ENCODE results near the gene STRADB. TPM values are rescaled to one million over a fixed set of nuclear protein-coding genes. Genes with fewer than 3 reads are reported as not detected.
A peak's percentile ranks its signal among the peaks of the same experiment; 100 is the strongest.

The STRADB gene
- total RNA-seq, 1 donor: 57.6 TPM

- DNase-seq (ENCODE audit: low read depth): peak; percentile 43
- H3K4me3 ChIP-seq (ENCODE audit: low read depth, low read length): peak overlapping the region; percentile 93
- TF ChIP-seq, protein P1, sequence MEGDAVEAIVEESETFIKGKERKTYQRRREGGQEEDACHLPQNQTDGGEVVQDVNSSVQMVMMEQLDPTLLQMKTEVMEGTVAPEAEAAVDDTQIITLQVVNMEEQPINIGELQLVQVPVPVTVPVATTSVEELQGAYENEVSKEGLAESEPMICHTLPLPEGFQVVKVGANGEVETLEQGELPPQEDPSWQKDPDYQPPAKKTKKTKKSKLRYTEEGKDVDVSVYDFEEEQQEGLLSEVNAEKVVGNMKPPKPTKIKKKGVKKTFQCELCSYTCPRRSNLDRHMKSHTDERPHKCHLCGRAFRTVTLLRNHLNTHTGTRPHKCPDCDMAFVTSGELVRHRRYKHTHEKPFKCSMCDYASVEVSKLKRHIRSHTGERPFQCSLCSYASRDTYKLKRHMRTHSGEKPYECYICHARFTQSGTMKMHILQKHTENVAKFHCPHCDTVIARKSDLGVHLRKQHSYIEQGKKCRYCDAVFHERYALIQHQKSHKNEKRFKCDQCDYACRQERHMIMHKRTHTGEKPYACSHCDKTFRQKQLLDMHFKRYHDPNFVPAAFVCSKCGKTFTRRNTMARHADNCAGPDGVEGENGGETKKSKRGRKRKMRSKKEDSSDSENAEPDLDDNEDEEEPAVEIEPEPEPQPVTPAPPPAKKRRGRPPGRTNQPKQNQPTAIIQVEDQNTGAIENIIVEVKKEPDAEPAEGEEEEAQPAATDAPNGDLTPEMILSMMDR (IDR thresholded peaks at IDR 0.05; ENCODE audit: insufficient read depth, low read length): no peak
These were observed 750 bp downstream of the STRADB start for GRCh38 chr2:201452058-201452921.

GRCh38 chr2:201452922-201453643 lies 1.5 kb downstream of the STRADB start:
- no peak for DNase-seq (ENCODE audit: low read depth)
- H3K4me3 ChIP-seq (ENCODE audit: low read depth, low read length): peak overlapping the region; percentile 93
- TF ChIP-seq, protein P1 (IDR thresholded peaks at IDR 0.05; ENCODE audit: insufficient read depth, low read length): no peak

DNA sequence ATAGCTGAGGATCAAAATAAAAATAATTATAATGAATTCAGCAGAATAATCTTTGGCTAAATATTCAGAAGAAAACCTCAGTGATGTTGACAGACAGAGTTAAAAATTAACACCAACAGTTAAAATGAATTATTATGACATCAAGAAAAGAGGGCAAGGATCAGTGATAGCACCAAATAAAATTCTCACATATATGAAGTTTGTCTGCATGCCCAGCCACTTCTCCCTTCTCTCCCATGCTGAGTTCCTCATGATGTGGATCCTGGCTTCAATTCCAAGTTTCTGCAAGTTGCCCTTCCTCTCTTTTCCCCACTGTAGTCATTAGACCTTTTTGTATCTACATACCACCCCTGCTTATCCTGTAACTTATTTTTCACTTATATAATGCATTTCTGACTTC lies 6.8 kb downstream of the STRADB start:
- TF ChIP-seq, protein P1 (IDR thresholded peaks at IDR 0.05; ENCODE audit: insufficient read depth, low read length): no peak
- no peak overlapping the region for H3K4me3 ChIP-seq (ENCODE audit: low read depth, low read length)
- no peak for DNase-seq (ENCODE audit: low read depth)

- TF ChIP-seq, protein P1 (IDR thresholded peaks at IDR 0.05; ENCODE audit: insufficient read depth, low read length): no peak
- no peak for DNase-seq (ENCODE audit: low read depth)
- no peak overlapping the region for H3K4me3 ChIP-seq (ENCODE audit: low read depth, low read length)
These were observed 9.0 kb downstream of the STRADB start for GRCh38 chr2:201460532-201460931.

DNA sequence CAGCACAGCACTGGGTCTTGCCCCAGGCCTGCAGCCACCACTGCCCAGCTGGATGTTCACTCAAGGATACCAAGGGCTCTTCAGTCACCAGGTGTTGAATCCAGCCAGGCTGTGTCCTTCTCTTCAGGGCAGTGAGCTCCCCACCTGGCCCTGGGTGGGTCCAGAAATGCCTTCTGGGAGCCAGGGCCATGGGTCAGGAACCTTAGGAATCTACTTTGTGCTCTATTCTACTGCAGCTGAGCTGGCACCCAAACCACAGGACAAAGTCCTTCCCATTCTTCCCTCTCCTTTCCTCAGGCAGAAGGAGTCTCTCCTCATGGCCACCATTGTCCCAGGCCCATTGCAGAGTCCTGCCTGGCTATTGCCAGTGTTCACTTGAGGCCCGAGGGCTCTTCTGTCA lies 13.0 kb downstream of the STRADB start:
- no peak for DNase-seq (ENCODE audit: low read depth)
- TF ChIP-seq, protein P1 (IDR thresholded peaks at IDR 0.05; ENCODE audit: insufficient read depth, low read length): no peak

DNA sequence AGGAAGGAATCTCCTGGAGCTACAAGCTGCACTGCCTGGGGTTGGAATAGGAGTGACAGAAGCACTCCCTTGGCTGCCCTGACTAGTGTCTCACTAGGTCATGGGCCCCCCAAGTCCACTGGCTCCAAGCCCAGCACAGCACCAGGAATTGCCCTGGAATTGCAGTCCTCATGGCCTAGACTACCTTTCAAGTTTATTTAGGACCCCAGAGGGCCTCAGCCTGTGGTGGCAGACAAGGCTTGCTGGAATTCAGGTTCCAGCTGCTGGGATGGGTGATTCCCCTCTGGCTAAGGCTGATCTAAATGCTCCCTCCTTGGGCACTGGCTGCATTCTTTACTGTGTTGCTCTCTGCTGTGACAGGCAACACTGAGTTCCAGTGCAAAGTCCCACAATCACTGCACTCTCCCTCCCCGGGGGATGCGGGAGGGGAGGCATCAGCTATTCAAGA lies 14.0 kb downstream of the STRADB start:
- TF ChIP-seq, protein P1 (IDR thresholded peaks at IDR 0.05; ENCODE audit: insufficient read depth, low read length): no peak
- peak; percentile 5 for DNase-seq (ENCODE audit: low read depth)
- no peak overlapping the region for H3K4me3 ChIP-seq (ENCODE audit: low read depth, low read length)

More for the DNA sequence above, 13.0 kb downstream of the STRADB start:
- no peak overlapping the region for H3K4me3 ChIP-seq (ENCODE audit: low read depth, low read length)

Measured in fibroblast of the aortic adventitia (primary cell).